OCI-LY7 (cell line): Measurements from ENCODE around the gene TTC21A. TPM values are rescaled to one million over a fixed set of nuclear protein-coding genes. Genes with fewer than 3 reads are reported as not detected.
A peak's percentile ranks its signal among the peaks of the same experiment; 100 is the strongest.

Experiments
- BruUV-seq: library from RNA; stranded (reverse); fragments of 400-500 nt; replicated peaks from 2 replicates; lab custom pipeline; 2021; lab: Mats Ljungman, UMichigan
- CTCF ChIA-PET: fragments of 300-600 bp; sonication (Branson Sonifier 250); formaldehyde crosslinking; loops from one replicate; lab custom pipeline; 2022; ENCODE audit warnings: antibody characterized with exemption; ENCODE audit not compliant: unreplicated experiment; lab: Charles Lee
- POLR2A ChIA-PET: fragments of 300-600 bp; sonication (Branson Sonifier 250); formaldehyde crosslinking; loops from one replicate; lab custom pipeline; 2022; ENCODE audit warnings: antibody characterized with exemption; lab: Charles Lee
- DNase-seq: peaks from one replicate; pipeline ENCODE4 v3.0.0-alpha.2; 2015; ENCODE audit warnings: low spot score
- H2AFZ ChIP-seq: fragments of 200-600 bp; sonication (generic), shearing (Covaris generic); 2 replicates; pipeline ENCODE4 v1.6.1; 2014; ENCODE audit warnings: mild to moderate bottlenecking, antibody characterized with exemption, low read length, moderate library complexity
- H3K27ac ChIP-seq: fragments of 200-600 bp; sonication (generic); 2 replicates; pipeline ENCODE4 v1.5.1; 2014; ENCODE audit warnings: mixed run types, low read depth, mild to moderate bottlenecking, moderate library complexity, low read length, inconsistent platforms; ENCODE audit not compliant: poor library complexity, severe bottlenecking
- H3K36me3 ChIP-seq: fragments of 200-600 bp; sonication (generic); 2 replicates; pipeline ENCODE4 v1.6.1; 2014; ENCODE audit warnings: mild to moderate bottlenecking, antibody characterized with exemption, low read length, moderate library complexity, mixed read lengths; ENCODE audit not compliant: insufficient read depth
- H3K4me1 ChIP-seq: fragments of 200-600 bp; sonication (generic); 2 replicates; pipeline ENCODE4 v1.5.1; 2014; ENCODE audit warnings: mild to moderate bottlenecking, low read length; ENCODE audit not compliant: insufficient read depth, poor library complexity, severe bottlenecking
- H3K4me2 ChIP-seq: fragments of 200-600 bp; sonication (generic); 2 replicates; pipeline ENCODE4 v1.6.1; 2014; ENCODE audit warnings: mild to moderate bottlenecking, low read length
- H3K4me3 ChIP-seq: fragments of 200-600 bp; sonication (generic); 2 replicates; pipeline ENCODE4 v1.5.1; 2014; ENCODE audit warnings: mild to moderate bottlenecking, low read depth, low read length; ENCODE audit not compliant: poor library complexity, severe bottlenecking
- H3K79me2 ChIP-seq: fragments of 200-600 bp; sonication (generic); 2 replicates; pipeline ENCODE4 v1.6.1; 2016; ENCODE audit warnings: low read depth, mild to moderate bottlenecking, low read length, moderate library complexity, mixed read lengths; ENCODE audit not compliant: insufficient read depth
- H3K9me2 ChIP-seq: fragments of 200-600 bp; sonication (generic); 2 replicates; pipeline ENCODE4 v1.6.1; 2016; ENCODE audit warnings: mild to moderate bottlenecking, low read length, mixed read lengths; ENCODE audit not compliant: insufficient read depth
- H3K9me3 ChIP-seq: fragments of 200-600 bp; sonication (generic); 2 replicates; pipeline ENCODE4 v1.6.1; 2014; ENCODE audit warnings: mild to moderate bottlenecking, mixed run types, low read length, mixed read lengths
- H4K20me1 ChIP-seq: fragments of 200-600 bp; sonication (generic); 2 replicates; pipeline ENCODE4 v1.6.1; 2014; ENCODE audit warnings: mild to moderate bottlenecking, antibody characterized with exemption, low read length, moderate library complexity, mixed read lengths; ENCODE audit not compliant: insufficient read depth
- EZH2phosphoT487 ChIP-seq: fragments of 200-600 bp; sonication (generic); IDR thresholded peaks from 2 replicates; pipeline ENCODE4 v1.6.1; 2018; ENCODE audit warnings: low read depth, borderline replicate concordance, mild to moderate bottlenecking, mixed run types, antibody characterized with exemption, low read length, moderate library complexity, mixed read lengths
- intact Hi-C: fragments of 100-400 bp; cut with micrococcal nuclease; formaldehyde crosslinking; loops from one replicate; pipeline ENCODE4 v1.10.0; 2022; ENCODE audit not compliant: unreplicated experiment
- total RNA-seq, 2 experiments: library from RNA; depleted of rRNA in 1 of 2; stranded (reverse); fragments of >200 nt in 1 of 2; shearing (Covaris generic) in 1 of 2; gene quantifications; 2 replicates each; pipeline ENCODE4 v1.2.3, GENCODE V29; 2014 to 2022
- TF ChIP-seq, protein P1 (sequence below): fragments of 200-600 bp; sonication (generic); conservative IDR thresholded peaks from 2 replicates; pipeline ENCODE4 v1.5.1; 2014; ENCODE audit warnings: mild to moderate bottlenecking, antibody characterized with exemption, low read length, moderate library complexity, mixed read lengths

The TTC21A gene
- total RNA-seq, 2 experiments from 2014 or later, result 12.8 to 27.1 TPM

DNA sequence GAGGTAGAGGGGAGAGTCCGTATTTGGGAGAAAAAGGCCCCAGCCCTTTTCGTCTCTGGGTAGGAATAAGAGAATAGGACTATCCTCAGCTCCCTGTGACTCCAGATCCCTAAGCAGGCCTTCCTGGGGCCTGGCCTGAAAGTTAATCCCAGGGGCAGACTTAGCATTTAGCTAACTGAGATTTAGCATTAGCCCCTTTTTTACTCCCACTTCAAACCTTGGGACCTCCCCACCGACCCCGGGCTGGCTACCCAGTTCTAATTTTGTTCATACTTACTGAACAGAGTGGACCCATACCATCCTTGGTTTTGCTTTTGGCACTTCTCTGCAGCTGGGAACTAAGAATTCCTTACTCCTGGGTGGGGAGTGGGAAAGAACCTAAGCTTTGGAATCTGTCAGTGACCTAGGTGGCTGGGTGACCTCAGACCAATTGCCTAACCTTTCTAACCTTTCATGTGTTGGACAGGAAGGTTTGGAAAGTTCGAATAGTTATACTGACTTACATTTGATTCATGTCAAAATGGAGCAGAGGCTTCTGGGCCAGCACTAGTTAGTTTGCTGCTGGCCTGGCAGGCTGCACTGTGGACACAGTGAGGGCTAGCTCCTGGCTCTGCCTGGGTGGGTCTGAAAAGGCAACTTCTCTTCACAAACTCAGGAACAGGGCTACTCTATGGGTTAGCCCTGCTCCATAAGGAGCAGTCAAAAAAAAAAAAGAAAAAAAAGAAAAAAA is 11.6 kb downstream of the TTC21A start:
- no peak overlapping the region for H3K4me3 ChIP-seq
- no peak for TF ChIP-seq EZH2phosphoT487
- TF ChIP-seq, protein P1, sequence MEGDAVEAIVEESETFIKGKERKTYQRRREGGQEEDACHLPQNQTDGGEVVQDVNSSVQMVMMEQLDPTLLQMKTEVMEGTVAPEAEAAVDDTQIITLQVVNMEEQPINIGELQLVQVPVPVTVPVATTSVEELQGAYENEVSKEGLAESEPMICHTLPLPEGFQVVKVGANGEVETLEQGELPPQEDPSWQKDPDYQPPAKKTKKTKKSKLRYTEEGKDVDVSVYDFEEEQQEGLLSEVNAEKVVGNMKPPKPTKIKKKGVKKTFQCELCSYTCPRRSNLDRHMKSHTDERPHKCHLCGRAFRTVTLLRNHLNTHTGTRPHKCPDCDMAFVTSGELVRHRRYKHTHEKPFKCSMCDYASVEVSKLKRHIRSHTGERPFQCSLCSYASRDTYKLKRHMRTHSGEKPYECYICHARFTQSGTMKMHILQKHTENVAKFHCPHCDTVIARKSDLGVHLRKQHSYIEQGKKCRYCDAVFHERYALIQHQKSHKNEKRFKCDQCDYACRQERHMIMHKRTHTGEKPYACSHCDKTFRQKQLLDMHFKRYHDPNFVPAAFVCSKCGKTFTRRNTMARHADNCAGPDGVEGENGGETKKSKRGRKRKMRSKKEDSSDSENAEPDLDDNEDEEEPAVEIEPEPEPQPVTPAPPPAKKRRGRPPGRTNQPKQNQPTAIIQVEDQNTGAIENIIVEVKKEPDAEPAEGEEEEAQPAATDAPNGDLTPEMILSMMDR, result no peak
- no TSS peak for BruUV-seq

DNA sequence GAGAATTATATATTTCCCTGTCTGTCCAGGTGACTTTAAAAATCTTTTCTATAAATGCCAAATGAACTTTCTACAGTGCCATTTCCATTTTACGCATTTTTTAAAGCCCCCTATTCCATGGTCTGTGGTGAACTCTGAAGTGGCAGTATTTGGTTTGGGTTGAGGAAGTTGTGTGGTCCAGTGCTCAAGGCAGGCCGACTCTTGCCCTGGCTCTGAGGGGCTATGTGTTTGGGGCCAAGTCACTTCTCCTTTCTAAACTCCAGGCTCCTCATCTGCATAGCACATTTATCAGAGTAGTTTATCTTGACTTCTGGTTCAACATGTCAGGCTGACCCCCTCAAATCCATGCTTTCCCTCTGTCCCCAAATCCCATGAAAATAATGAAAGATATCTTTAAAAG is 14.1 kb downstream of the TTC21A start:
- H3K4me2 ChIP-seq, result peak overlapping the region; percentile 84
- H2AFZ ChIP-seq, result no peak overlapping the region
- no peaks in the 10 kb centered on the region for H3K9me2 ChIP-seq
- ChIA-PET POLR2A (interaction anchor here (1.2 to 1.6 kb wide), 3 partner anchors 12 to 73 kb away, joined by 3 to 4 read pairs (median 4); no protein-coding TSS in a partner anchor), CTCF (interaction anchor here (0.9 kb wide), 1 partner anchor 170 kb away, joined by 4 read pairs; no protein-coding TSS in a partner anchor)
- no peaks in the 10 kb centered on the region for H3K79me2 ChIP-seq
- TF ChIP-seq, protein P1, result no peak
- no peak for TF ChIP-seq EZH2phosphoT487
- intact Hi-C loops, result loop anchor here (1.0 to 2.0 kb wide), 2 partner anchors 13 to 167 kb away; no protein-coding TSS in a partner anchor
- no peak overlapping the region for H3K4me3 ChIP-seq
- H3K36me3 ChIP-seq, result peaks cover 27% of the 10 kb centered on the region
- no peak overlapping the region for H3K27ac ChIP-seq
- peaks cover 70% of the 10 kb centered on the region for H3K4me1 ChIP-seq
- no peaks in the 10 kb centered on the region for H3K9me3 ChIP-seq
- H4K20me1 ChIP-seq, result no peaks in the 10 kb centered on the region
- peak; percentile 51 for DNase-seq
- no TSS peak for BruUV-seq

More for the DNA sequence above, 11.6 kb downstream of the TTC21A start:
- Histone ChIP-seq H2AFZ (no peak overlapping the region), H3K27ac (no peak overlapping the region), H3K9me2 (no peaks in the 10 kb centered on the region), H4K20me1 (no peaks in the 10 kb centered on the region), H3K4me2 (no peak overlapping the region), H3K9me3 (no peaks in the 10 kb centered on the region), H3K4me1 (peaks cover 56% of the 10 kb centered on the region), H3K79me2 (no peaks in the 10 kb centered on the region), H3K36me3 (peaks cover 27% of the 10 kb centered on the region)
- no peak for DNase-seq
- ChIA-PET POLR2A (interaction anchor here (1.0 to 1.5 kb wide), 2 partner anchors 30 to 32 kb away, joined by 3 to 5 read pairs; no protein-coding TSS in a partner anchor), CTCF (no interaction called here)
- intact Hi-C loops, result no loop called here
